GM19324 (cell line): ENCODE measurements around the gene EBPL.
"Not testable (repeated sequence)": the region's sequence is repeated elsewhere in the genome, so short reads cannot be mapped to it uniquely, and the experiment has no call there.

Experiments used
- ATAC-seq: cut with Tn5 transposase; IDR thresholded peaks from one replicate; pipeline ENCODE4 v1.9.1; 2021; ENCODE audit warnings: mild to moderate bottlenecking, moderate library complexity; ENCODE audit not compliant: unreplicated experiment, low FRiP score

Gene EBPL

DNA sequence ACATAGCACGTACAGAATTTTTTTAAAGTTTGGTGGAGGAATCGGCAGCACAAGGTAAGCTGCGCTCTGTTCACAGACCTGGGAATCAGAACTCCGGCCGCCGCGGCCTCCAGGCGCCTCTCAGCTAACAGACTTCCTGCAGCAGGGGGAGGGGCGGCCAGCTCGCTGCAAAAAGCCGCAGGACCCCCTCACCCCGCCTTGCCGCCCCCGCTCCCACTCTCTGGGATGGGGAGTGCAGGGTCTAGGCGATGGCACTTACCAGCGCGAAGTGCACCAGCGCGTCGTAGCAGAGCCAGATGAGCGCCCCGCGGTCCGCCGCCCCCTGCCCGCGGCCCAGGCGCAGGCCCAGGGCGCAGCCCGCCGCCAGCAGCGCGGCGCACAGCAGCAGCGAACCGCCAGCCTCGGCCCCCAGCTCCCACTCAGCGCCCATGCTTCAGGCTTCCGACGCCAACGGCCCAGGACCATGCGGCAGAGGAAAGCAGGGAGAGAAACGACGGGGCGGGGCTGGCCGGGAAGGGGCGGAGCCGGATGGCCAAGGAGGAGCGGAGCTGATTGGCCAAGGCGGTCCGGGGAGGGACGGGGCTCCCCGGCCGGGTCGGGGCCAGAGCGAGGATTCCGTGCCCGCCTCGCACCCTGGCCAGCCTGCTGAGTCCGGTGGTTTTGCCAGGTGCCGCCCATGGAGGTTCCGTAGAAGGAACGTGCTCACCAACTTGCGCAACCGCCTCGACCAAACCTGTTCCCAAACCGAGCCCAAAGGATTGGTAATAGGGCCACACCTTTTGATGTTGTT, at the start of gene EBPL:
Gene EBPL (minus strand): TSS at position 492 of the 790 bp plus-strand sequence. CDS start 62 bp downstream, at position 430.
- peak; percentile 98 for ATAC-seq

DNA sequence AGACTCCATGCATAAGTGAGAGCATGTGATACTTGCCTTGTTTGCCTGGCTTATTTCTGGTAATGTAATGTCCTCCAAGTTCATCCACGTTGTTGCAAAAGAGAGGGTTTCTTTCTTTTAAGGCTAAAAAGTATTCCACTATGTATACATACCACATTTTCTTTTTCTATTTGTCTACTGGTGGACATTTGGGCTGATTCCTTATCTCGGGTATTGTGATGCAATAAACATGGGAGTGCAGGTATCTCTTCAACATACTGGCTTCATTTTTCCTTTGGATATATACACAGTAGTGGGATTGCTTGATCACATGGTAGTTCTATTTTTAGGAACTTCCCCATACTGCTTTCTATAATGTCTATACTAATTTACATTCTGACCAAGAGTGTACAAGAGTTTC, 49.6 kb upstream of the EBPL start:
- ATAC-seq = no peak

DNA sequence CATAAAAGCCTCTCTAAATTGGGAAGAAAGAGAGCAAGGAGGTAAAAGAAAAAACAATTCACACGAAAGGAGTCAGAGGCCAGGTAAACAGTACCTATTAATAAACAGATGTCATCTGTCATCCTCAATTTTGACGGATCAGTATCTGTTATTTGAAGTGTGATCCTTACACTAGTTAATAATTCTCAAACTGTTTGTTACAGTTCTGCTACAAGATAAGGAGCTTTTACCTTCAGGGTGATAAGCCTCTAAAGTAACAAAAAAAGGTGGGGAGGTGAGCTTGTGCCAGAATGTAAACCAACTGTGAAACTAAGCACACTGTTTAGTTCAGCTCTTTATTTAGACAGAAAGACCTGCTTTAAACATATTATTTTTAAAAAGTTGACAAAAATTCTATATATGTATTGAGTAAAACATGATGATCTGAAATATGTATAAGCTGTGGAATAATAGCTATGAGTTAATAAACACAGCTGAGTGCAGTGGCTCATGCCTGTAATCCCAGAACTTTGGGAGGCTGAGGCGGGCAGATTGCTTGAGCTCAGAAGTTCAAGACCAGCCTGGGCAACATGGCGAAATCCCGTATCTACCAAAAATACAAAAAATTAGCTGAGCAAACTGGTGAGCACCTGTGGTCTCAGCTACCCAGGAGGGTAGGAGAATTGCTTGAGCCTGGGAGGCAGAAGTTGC, 48.4 kb upstream of the EBPL start:
- ATAC-seq = no peak

DNA sequence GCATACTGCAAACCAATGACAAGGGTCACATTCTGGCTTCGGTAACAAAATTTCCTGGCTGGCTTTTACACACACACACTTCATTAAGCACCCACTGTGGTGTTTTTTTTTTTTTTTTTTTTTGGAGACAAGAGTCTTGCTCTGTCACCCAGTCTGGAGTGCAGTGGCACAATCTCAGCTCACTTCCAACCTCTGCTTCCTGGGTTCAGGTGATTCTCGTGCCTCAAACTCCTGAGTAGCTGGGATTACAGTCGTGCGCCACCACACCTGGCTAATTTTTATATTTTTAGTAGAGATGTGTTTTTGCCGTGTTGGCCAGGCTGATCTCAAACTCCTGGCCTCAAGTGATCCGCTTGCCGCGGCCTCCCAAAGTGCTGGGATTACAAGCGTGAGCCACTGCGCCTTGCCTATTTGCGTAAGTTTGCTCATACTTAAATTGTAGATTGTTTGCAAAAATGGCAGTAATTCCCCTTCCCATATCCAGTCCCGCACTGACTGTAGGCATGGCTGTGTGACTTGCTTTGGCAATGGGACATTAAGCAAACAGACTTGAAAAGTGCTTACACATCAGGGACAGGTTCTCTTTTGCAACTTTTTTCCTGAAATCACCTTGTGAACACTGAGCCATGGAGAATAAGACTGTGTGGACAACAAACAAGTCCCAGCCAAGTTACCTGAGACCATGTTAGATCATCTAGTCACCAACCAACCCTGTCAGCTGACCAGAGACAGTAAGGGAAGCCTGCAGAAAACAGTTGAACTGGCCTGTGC, 42.1 kb upstream of the EBPL start:
- no peak for ATAC-seq

DNA sequence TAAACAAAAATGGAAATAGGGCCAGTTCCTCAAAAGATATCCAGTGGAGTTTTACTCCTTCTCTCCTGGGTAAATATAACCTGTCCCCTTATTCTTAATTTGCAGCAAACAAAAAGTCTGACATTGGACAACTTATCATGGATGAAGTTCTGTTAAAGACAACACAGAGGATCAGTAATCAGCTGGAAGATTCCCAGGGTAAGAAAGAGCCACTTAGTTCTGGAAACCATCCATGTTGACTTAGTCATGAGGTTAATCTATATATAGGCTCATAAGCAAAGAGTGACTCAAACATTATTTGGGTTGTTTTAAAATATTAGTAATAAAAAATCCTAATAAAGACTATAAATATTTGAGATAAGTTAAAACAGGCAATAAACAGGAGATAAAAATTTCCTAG, 40.5 kb upstream of the EBPL start:
- no peak for ATAC-seq

DNA sequence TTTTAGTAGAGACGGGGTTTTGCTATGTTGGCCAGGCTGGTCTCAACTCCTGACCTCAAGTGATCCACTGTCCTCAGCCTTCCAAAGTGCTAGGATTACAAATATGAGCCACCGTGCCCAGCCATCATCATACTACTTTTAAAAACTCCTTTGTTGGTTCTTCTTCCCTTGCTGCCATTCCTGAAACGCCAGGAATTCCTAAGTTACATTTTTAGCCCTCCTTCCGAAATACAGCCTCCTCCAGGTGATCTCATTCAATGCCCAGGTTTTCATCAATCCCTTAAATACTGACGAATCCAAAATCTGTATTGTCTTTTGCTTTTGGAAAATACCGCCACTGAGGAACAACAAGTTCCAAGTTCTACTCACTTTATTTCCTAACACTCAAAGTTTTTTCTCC, 25.3 kb upstream of the EBPL start:
- ATAC-seq = no peak

DNA sequence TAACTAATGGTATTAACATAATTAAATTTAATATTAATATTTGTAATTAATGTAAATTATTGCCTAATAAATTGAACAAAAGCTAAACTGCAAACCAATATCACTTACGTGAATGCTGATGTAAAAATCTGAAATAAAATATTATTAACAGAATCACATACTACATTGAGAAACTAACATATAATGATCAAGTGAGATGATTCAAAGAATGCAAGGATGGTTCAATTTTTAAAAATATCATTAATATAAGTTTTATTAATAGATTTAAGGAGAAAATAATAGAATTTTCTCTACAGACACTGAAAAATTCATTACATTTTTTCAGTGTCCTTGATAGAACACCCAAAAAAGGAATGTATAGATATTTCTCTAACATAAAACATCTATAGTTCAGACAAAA, 23.5 kb upstream of the EBPL start:
- ATAC-seq = no peak

DNA sequence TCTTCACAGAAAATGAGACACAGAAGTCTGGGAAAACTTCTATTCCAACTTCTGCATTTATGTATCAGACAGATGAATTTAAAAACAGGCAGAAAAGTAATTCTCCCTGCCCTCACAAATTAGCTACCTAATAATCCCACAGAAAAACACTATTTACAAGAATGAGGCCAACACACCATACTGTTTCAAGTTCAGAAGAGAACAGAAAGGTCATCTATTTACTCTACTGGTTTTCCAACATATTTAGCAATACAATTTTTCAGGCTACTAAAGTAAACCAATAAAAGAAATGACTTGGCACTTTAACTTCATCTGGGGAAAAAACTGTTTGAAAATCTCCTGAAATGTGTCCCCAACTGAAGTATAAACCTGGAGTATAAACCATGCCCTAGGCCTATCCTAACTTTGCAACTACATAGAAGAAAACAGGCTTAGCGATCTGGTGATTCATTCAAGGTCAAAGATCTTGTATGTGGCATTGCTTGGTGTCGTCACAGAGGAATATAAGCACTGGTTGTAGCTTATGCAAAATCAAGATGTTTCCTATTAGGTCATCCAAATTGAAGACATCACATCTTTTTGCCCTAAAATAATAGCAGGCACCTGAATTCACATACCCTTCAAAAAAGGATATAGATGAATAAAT, 20.1 kb upstream of the EBPL start:
- ATAC-seq = no peak

DNA sequence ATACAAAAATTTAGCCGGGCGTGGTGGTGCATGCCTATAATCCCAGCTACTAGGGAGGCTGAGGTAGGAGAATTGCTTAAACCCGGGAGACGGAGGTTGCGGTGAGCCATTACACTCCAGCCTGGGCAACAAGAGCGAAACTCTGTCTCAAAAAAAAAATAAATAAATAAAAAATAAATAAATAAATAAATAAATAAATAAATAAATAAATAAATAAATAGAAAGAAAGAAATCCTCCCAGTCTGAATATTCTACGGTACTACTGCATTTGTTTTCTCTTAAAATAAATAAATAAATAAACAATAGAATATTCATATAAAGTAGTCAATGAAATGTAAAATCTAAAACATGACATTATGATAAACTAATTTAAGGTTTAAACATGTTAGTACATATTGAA, 13.0 kb upstream of the EBPL start:
- ATAC-seq = not testable (repeated sequence)

DNA sequence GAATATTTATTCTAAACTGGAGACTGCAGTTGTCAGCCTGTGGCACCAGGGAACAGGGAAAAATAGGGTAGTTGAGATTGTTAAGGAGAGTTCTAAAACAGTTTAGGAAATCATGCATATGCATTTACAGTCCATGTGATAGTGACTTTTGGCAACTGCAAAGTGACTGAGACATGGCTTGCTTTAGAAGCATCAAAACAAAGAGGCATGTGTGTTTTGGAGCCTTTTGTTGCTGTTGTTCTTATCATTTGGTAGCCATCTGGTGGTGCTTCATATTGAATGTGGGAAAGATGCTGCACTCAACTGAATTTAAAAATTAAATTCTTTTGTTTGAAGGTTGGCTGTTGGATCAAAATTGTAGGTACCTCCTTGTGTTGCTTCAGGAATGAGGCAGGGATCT, 10.2 kb upstream of the EBPL start:
- no peak for ATAC-seq

DNA sequence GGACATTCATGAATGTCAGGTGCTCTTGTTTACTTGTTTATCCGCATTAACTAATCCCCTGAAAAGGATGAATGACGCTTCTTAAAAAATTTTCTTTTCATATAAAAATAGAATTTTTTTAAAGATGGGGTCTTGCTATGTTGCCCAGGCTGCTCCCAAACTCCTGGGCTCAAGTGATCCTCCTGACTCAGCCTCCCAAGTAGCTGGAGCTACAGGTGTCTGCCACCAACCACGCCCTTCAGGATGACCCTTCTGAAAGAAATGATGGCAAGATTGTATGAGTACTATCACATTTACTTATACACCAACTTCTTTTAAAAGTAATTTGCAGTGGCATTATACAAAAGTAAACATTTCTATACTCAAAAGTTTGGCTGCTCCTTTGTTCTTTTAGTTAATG, 6.2 kb upstream of the EBPL start:
- no peak for ATAC-seq

DNA sequence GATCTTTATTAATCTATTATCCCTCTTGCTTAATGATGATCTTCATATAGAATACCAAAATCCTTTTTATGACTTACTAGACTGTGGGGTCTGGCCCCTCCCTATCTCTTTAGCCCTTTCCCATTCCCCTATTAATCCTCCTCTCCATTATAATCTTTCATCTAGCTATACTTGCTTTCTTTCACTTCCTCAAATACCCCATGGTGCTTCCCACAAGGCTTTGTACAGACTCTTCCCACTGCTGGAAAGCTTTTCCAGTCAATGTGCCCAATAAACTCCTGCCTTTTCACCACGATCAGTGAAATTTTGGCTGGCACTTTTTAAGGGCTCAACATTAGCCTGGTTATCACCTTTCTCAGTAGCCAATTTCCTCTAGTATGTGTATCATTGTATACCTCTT, 3.2 kb upstream of the EBPL start:
- no peak for ATAC-seq

DNA sequence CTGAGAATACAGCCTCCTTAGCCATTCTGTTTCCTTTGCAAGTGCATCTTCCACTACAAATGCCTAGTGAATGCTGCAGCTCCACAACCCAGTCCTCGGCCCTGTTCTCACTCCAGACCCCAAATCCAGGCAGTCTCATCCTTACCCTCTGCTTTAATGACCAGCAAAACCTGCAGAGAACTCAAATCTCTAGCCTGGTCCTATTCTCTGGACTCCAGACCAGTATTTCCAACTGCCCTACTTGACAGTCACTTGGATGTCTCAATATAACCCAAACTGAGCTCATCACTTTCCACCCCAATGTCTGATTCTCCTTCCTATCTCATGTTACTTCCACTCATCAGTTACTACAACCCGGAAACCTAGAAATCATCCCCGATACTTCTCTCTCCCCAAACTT, 2.6 kb upstream of the EBPL start:
- ATAC-seq = no peak

DNA sequence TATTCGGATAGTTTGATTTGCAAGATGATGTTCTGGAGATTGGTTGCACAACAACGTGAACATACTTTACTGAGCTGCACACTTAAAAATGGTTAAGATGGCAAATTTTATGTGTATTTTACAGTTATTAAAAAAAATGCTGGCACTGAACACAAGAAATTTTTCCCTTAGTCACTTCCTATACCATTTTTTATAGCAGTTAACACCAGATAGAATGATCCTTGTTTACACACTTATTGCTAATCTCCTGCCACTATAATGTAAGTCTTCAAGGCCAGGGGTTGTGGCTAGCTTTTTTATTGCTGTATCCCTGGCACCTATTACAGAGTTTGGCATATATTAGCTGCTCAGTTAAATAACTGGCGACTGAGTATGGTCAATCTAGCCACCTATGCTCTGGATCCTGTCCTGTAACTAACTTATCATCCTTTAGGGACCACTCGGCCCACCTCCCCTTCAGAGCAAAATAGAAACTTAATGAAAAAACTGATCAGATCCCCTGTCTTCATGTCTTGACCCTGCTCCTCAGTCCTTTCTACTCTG, 2.0 kb upstream of the EBPL start:
- no peak for ATAC-seq

DNA sequence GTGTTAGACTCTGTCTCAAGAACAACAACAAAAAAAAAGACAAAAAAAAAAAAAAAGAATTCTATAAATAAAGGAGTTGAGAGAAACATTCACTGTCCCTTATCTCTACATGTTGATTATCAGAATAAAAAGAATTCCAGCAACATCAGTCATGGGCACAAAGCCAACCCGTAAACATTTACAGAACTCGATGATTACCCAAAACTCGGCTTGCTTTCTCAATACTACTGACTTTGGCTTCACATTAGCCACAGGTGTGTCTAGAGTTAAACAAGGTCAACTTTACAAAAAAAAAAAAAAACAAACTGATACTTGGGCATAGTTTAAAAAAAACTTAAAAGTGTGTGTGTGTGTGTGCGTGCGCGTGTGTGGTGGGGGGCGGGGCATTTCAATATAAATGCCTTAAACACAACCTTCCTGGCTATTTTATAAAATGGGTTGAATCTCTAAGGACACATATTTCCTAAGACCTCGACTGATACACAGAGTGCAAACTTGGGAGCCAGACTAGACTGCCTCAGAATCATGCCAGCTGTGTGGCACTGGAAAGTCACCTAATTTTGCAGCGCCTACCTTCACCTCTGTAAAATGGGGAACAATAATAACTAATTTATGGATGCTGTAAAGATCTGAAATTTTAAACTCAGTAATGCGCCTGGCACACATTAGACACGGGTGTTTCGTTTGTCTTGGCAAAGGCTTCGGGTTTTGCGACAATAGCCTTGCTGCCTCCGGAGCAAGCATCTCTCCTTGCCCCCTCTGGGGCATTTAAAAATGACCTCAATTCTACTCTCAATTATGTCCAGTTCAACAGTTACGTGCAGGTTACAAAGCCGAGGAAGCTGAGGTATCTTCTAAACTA, 922 bp downstream of the EBPL start:
- ATAC-seq = peak; percentile 5

DNA sequence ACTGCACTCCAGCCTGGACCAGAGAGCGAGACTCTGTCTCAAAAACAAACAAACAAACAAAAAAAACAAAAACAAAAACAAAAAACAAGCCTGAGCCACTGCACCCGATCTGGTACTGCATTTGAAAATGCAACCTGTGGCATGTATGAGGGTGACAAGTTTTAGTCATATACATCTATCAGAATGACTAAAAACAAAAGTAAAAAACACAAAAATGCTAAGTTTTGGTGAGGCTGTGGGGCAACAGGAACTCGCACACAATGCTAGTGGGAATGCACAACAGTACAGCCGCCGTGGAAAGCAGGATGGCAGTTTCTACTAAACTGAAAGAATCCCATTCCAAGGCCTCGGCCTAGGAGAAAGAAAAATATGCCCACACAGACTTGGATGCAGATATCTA, 7.8 kb downstream of the EBPL start:
- ATAC-seq = no peak

DNA sequence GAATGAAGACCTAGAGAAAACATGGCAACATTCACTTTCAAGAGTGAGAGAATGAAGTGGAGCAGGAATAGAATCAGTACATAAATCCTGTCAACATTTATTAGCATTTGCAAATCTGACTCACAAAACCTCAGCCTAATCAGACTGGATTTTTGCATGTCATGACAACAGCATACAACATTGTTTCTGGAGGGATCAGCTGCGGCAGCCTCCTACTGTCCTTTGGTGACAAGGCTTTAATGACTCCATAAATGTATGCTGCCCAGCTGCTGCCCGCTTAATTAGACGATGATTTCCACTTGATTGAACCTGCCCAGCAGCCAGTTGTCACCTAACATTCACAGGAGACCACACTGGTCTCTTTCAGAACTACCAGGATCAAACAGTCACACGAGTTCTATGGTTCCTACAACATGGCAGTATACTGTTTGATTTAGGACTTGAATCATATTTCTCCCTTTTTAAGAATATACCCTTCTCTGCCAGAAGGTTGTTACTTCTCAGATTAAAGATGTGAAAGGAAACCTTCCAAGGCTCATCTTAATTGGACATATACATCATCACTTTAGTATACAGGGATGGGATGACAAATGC, 9.3 kb downstream of the EBPL start:
- ATAC-seq = no peak

DNA sequence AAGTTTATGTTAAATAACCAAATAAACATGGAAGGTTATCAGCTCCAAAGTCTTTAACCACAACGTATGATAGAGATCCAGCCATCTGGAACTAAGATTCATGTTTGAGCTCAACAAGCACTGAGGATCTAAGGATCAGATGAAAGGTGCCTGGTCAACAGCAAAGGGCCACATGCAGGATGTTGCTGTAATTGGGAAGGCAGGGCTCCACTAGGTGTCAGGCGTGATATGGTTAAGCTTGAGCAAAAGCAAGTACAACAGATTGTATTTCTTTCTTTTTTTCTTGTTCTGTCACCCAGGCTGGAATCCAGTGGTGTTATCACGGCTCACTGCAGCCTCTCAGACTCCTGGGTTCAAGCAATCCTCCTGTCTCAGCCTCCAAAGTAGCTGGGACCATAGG, 12.0 kb downstream of the EBPL start:
- ATAC-seq = no peak

DNA sequence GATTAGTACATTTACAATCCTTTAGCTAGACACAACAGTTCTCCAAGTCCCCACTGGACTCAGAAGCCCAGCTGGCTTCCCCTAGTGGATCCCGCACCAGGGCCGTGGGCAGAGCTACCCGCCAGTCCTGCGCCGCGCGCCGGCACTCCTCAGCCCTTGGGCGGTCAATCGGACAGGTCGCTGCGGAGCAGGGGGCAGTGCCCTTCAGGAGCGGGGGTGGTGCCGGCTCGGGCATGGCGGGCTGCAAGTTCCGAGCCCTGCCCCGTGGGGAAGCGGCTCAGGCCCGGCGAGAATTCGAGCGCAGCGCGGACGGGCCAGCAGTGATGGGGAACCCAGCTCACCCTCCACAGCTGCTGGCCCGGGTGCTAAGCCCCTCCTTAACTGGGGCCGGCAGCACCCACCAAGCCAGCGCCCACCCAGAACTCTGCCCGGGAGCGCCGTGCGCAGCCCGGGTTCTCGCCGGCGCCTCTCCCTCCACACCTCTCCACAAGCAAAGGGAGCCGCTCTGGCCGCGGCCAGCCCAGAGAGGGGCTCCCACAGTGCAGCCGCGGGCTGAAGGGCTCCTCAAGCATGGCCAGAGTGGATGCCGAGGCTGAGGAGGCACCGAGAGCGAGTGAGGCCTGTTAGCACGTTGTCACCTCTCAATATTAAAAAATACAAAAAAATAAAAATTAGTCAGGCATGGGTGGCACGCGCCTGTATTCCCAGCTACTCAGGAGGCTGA, 12.9 kb downstream of the EBPL start:
- no peak for ATAC-seq
